Mucosa of descending colon (tissue), 3 donors: ENCODE results near the gene PIK3CG. TPM values are rescaled to one million over a fixed set of nuclear protein-coding genes. Genes with fewer than 3 reads are reported as not detected.
A peak's percentile ranks its signal among the peaks of the same experiment; 100 is the strongest.
"Not testable (repeated sequence)": the region's sequence is repeated elsewhere in the genome, so short reads cannot be mapped to it uniquely, and the experiment has no call there.

ENCODE experiments used
- ATAC-seq: fragments of 200-7000 bp; cut with Tn5 transposase; one replicate; pipeline ENCODE4 v1.9.1; 2020; ENCODE audit warnings: mild to moderate bottlenecking, moderate library complexity
- DNase-seq, 3 donors: peaks; one replicate each; pipeline ENCODE4 v3.0.0-alpha.2; 2020
- H3K36me3 ChIP-seq: fragments of 200-600 bp; one replicate; pipeline ENCODE4 v1.8.0; 2021; ENCODE audit warnings: low read depth, mild to moderate bottlenecking
- H3K4me1 ChIP-seq: fragments of 200-600 bp; one replicate; pipeline ENCODE4 v1.8.0; 2021; ENCODE audit warnings: low read depth, mild to moderate bottlenecking
- H3K4me3 ChIP-seq: fragments of 200-600 bp; one replicate; pipeline ENCODE4 v1.8.0; 2021; ENCODE audit warnings: mild to moderate bottlenecking
- H3K9me3 ChIP-seq: fragments of 200-600 bp; one replicate; pipeline ENCODE4 v1.8.0; 2021; ENCODE audit warnings: mild to moderate bottlenecking
- intact Hi-C, 2 donors: fragments of 100-400 bp; cut with DNase I in 1 of 2; cut with micrococcal nuclease in 1 of 2; formaldehyde crosslinking; loops; one replicate each; pipeline versions ENCODE4 v1.11.0 to v1.11.1; 2022; cut with DNase I, micrococcal nuclease
- total RNA-seq, 3 donors: library from RNA; stranded (reverse); fragmentation: NEBNext Ultra II Directional in 2 of 3; extraction: Animal tissue kit (Norgen Biotek cat#: 25700) in 2 of 3; gene quantifications; one replicate each; pipeline versions ENCODE4 v1.2.1 to v1.2.4, GENCODE V29; 2021 to 2023
- TF ChIP-seq, protein P1 (sequence below): fragments of 200-600 bp; IDR thresholded peaks from one replicate; pipeline ENCODE4 v1.8.0; 2022; ENCODE audit warnings: antibody characterized with exemption, mild to moderate bottlenecking
- donor health status: DM: no; HTN: no; CAD: no; lungs with moderate emphysema.
- donor health status: DM: no; HTN: no; CAD: no.
- donor health status: DM: no; HTN: yes; CAD: no.

PIK3CG gene
- total RNA-seq, 3 donors from 2014 or later = 3.1 to 7.1 (median 5.5) TPM

GRCh38 chr7:106952658-106953231 lies 87.7 kb downstream of the PIK3CG start:
- TF ChIP-seq, protein P1, sequence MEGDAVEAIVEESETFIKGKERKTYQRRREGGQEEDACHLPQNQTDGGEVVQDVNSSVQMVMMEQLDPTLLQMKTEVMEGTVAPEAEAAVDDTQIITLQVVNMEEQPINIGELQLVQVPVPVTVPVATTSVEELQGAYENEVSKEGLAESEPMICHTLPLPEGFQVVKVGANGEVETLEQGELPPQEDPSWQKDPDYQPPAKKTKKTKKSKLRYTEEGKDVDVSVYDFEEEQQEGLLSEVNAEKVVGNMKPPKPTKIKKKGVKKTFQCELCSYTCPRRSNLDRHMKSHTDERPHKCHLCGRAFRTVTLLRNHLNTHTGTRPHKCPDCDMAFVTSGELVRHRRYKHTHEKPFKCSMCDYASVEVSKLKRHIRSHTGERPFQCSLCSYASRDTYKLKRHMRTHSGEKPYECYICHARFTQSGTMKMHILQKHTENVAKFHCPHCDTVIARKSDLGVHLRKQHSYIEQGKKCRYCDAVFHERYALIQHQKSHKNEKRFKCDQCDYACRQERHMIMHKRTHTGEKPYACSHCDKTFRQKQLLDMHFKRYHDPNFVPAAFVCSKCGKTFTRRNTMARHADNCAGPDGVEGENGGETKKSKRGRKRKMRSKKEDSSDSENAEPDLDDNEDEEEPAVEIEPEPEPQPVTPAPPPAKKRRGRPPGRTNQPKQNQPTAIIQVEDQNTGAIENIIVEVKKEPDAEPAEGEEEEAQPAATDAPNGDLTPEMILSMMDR = no peak
- Histone ChIP-seq H3K36me3 (no peaks in the 10 kb centered on the region), H3K4me3 (no peak overlapping the region), H3K4me1 (no peaks in the 10 kb centered on the region), H3K9me3 (no peaks in the 10 kb centered on the region)
- intact Hi-C loops = no loop called here
- ATAC-seq = peak; percentile 58
- peak in 1 of 3 donors; percentile 18 for DNase-seq

DNA sequence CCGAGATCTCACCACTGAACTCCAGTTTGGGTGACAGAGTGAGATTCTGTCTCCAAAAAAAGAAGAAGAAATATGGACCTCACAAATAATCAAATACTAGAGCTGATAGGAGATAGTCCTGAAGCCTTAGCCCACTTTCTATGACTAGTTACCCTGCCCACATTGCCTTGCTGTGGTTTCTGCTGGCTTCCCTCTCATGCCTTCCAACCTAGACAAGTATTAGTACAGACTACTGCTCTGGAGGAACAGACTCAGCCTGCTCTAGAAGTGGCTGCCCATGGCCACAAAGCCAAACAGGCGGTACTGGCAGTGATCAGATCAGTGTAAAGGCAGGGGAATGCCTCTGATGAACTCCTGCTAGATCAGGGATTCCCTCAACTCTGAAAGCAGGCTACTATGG lies 89.8 kb downstream of the PIK3CG start:
- DNase-seq (no peak), ATAC-seq (no peak)
- H3K36me3 ChIP-seq = no peaks in the 10 kb centered on the region
- no peak overlapping the region for H3K4me3 ChIP-seq
- no peaks in the 10 kb centered on the region for H3K9me3 ChIP-seq
- no peaks in the 10 kb centered on the region for H3K4me1 ChIP-seq
- intact Hi-C loops = no loop called here
- TF ChIP-seq, protein P1 = no peak

GRCh38 chr7:106955857-106956256 lies 90.8 kb downstream of the PIK3CG start:
- H3K4me1 ChIP-seq, ATAC-seq, H3K36me3 ChIP-seq, H3K9me3 ChIP-seq, intact Hi-C loops, H3K4me3 ChIP-seq, DNase-seq: not testable (repeated sequence)

Other genes with a start within 250 kb of the PIK3CG start
- 10 to 100 TPM; 17.4 to 25.6 (median 22.1) TPM for gene CCDC71L, start 204.1 kb upstream of the PIK3CG start, total RNA-seq
- 10 to 100 TPM in 1 of 3 donors, 1 to 10 TPM in 2; 4.6 to 20.8 (median 6.4) TPM for gene PRKAR2B, start 179.4 kb downstream of the PIK3CG start, total RNA-seq